ENCODE measurements around the gene NOD1.

The NOD1 gene

DNA sequence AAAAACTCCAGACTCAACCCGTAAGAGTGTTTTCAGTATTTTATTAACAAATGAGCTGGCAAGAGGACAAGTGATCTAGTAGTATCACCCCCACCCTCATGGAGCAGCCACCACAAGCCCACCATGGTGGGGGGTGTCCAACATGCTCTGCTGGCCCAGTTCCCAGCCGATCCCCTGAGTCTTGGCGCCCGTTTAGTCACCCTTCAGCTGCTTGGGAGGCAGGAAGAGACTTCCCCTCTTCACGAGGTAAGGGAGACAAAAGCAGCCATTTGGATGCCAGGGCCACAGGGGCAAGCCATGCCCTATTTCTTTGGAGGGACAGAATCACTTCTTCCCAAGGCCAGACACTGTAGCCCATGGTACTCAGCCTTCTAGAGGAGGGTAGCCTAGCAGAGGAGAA lies 54.1 kb downstream of the NOD1 start:
- no peaks in the 10 kb centered on the region for H3K36me3 ChIP-seq (replicated peaks; ENCODE audit: low read depth, low read length)
- no peak overlapping the region for H3K4me3 ChIP-seq (ENCODE audit: low read length)
- TF ChIP-seq, protein P1, sequence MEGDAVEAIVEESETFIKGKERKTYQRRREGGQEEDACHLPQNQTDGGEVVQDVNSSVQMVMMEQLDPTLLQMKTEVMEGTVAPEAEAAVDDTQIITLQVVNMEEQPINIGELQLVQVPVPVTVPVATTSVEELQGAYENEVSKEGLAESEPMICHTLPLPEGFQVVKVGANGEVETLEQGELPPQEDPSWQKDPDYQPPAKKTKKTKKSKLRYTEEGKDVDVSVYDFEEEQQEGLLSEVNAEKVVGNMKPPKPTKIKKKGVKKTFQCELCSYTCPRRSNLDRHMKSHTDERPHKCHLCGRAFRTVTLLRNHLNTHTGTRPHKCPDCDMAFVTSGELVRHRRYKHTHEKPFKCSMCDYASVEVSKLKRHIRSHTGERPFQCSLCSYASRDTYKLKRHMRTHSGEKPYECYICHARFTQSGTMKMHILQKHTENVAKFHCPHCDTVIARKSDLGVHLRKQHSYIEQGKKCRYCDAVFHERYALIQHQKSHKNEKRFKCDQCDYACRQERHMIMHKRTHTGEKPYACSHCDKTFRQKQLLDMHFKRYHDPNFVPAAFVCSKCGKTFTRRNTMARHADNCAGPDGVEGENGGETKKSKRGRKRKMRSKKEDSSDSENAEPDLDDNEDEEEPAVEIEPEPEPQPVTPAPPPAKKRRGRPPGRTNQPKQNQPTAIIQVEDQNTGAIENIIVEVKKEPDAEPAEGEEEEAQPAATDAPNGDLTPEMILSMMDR (IDR thresholded peaks at IDR 0.05; ENCODE audit: low read depth, low read length) = no peak
- TF ChIP-seq EZH2phosphoT487 (IDR thresholded peaks at IDR 0.05; ENCODE audit: low read depth) = no peak
- H3K4me1 ChIP-seq (ENCODE audit: low read length) = no peaks in the 10 kb centered on the region
- H2AFZ ChIP-seq (ENCODE audit: low read depth, low read length) = no peak overlapping the region
- no peaks in the 10 kb centered on the region for H3K9me3 ChIP-seq (ENCODE audit: insufficient read depth, low read length)
- no peak overlapping the region for H3K27ac ChIP-seq (ENCODE audit: low read length)
- no peaks in the 10 kb centered on the region for H4K20me1 ChIP-seq (ENCODE audit: insufficient read depth, low read length)
- no peak overlapping the region for H3K9ac ChIP-seq (ENCODE audit: low read length)
- no peak overlapping the region for H3K4me2 ChIP-seq (ENCODE audit: low read length)
- H3K27me3 ChIP-seq (ENCODE audit: low read depth, low read length) = no peaks in the 10 kb centered on the region
- no peaks in the 10 kb centered on the region for H3K79me2 ChIP-seq (ENCODE audit: low read length)

- H2AFZ ChIP-seq (ENCODE audit: low read depth, low read length) = no peak overlapping the region
- no peaks in the 10 kb centered on the region for H3K27me3 ChIP-seq (ENCODE audit: low read depth, low read length)
- H3K36me3 ChIP-seq (replicated peaks; ENCODE audit: low read depth, low read length) = no peaks in the 10 kb centered on the region
- H3K4me3 ChIP-seq (ENCODE audit: low read length) = no peak overlapping the region
- H4K20me1 ChIP-seq (ENCODE audit: insufficient read depth, low read length) = no peaks in the 10 kb centered on the region
- no peaks in the 10 kb centered on the region for H3K4me1 ChIP-seq (ENCODE audit: low read length)
- no peak for TF ChIP-seq EZH2phosphoT487 (IDR thresholded peaks at IDR 0.05; ENCODE audit: low read depth)
- TF ChIP-seq, protein P1 (IDR thresholded peaks at IDR 0.05; ENCODE audit: low read depth, low read length) = no peak
- H3K79me2 ChIP-seq (ENCODE audit: low read length) = no peaks in the 10 kb centered on the region
- no peak overlapping the region for H3K27ac ChIP-seq (ENCODE audit: low read length)
- H3K4me2 ChIP-seq (ENCODE audit: low read length) = no peak overlapping the region
- H3K9me3 ChIP-seq (ENCODE audit: insufficient read depth, low read length) = no peaks in the 10 kb centered on the region
- no peak overlapping the region for H3K9ac ChIP-seq (ENCODE audit: low read length)
Measured at GRCh38 chr7:30423788-30424505, 54.6 kb downstream of the NOD1 start.

- H3K4me2 ChIP-seq (ENCODE audit: low read length) = no peak overlapping the region
- TF ChIP-seq, protein P1 (IDR thresholded peaks at IDR 0.05; ENCODE audit: low read depth, low read length) = no peak
- no peak for TF ChIP-seq EZH2phosphoT487 (IDR thresholded peaks at IDR 0.05; ENCODE audit: low read depth)
- no peaks in the 10 kb centered on the region for H4K20me1 ChIP-seq (ENCODE audit: insufficient read depth, low read length)
Measured at GRCh38 chr7:30422922-30423321, 55.7 kb downstream of the NOD1 start.

DNA sequence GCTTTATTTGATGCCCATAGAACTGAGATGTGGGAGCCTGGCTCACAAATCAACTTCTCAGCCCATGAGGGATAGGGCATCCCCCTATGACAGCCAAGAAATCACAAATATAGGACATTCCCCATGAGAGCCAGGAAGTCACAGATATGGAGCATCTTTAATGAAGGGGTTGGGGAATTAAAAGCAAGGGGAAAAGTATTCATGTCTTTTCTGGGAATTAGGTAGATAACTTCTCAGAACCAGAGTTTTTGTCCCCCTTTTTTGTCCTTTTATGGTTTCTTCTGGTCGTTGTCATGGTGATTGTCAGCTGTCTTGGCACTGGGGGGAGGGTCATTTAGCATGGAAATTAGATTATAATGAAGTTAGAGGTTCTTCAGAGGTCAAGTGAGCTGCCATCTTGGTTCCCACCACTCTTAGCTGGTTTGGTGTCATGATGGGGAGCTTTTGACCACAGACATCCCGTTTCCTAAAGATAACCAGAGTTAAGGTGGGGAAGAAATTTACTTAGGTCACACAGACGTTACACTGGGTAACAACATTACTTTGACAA lies 56.9 kb downstream of the NOD1 start:
- Histone ChIP-seq H3K9ac (ENCODE audit: low read length) (no peak overlapping the region), H4K20me1 (ENCODE audit: insufficient read depth, low read length) (no peaks in the 10 kb centered on the region), H3K36me3 (replicated peaks; ENCODE audit: low read depth, low read length) (no peaks in the 10 kb centered on the region), H3K4me3 (ENCODE audit: low read length) (no peak overlapping the region), H3K4me1 (ENCODE audit: low read length) (no peaks in the 10 kb centered on the region), H3K27ac (ENCODE audit: low read length) (no peak overlapping the region), H2AFZ (ENCODE audit: low read depth, low read length) (no peak overlapping the region), H3K4me2 (ENCODE audit: low read length) (no peak overlapping the region), H3K9me3 (ENCODE audit: insufficient read depth, low read length) (no peaks in the 10 kb centered on the region), H3K27me3 (ENCODE audit: low read depth, low read length) (no peaks in the 10 kb centered on the region), H3K79me2 (ENCODE audit: low read length) (no peaks in the 10 kb centered on the region)
- no peak for TF ChIP-seq EZH2phosphoT487 (IDR thresholded peaks at IDR 0.05; ENCODE audit: low read depth)
- TF ChIP-seq, protein P1 (IDR thresholded peaks at IDR 0.05; ENCODE audit: low read depth, low read length) = no peak

More at GRCh38 chr7:30422922-30423321, 55.7 kb downstream of the NOD1 start:
- Histone ChIP-seq H3K9ac (ENCODE audit: low read length) (no peak overlapping the region), H3K36me3 (replicated peaks; ENCODE audit: low read depth, low read length) (no peaks in the 10 kb centered on the region), H3K79me2 (ENCODE audit: low read length) (no peaks in the 10 kb centered on the region), H3K27ac (ENCODE audit: low read length) (no peak overlapping the region), H3K27me3 (ENCODE audit: low read depth, low read length) (no peaks in the 10 kb centered on the region), H3K9me3 (ENCODE audit: insufficient read depth, low read length) (no peaks in the 10 kb centered on the region), H3K4me1 (ENCODE audit: low read length) (no peaks in the 10 kb centered on the region), H3K4me3 (ENCODE audit: low read length) (no peak overlapping the region), H2AFZ (ENCODE audit: low read depth, low read length) (no peak overlapping the region)
